Retinal pigment epithelial cell (primary cell): ENCODE measurements around the gene PCDH9.
A peak's percentile ranks its signal among the peaks of the same experiment; 100 is the strongest.

Experiments
- DNase-seq: peaks from one replicate; pipeline ENCODE4 v3.0.0-alpha.2; 2010; ENCODE audit warnings: low read depth
- H3K4me3 ChIP-seq: 2 replicates; pipeline ENCODE4 v1.5.1; 2011; ENCODE audit warnings: mild to moderate bottlenecking, low read length, control low read depth, moderate library complexity
- CTCF ChIP-seq: conservative IDR thresholded peaks from 2 replicates; pipeline ENCODE4 v1.5.1; 2011; ENCODE audit warnings: low read depth, low read length, control low read depth, inconsistent platforms

Gene PCDH9

GRCh38 chr13:67258482-67258881 is 28.3 kb upstream of the PCDH9 start:
- TF ChIP-seq CTCF = no peak
- no peak for DNase-seq
- no peak overlapping the region for H3K4me3 ChIP-seq

- DNase-seq = no peak
- TF ChIP-seq CTCF = no peak
These were observed 8.7 kb upstream of the PCDH9 start for GRCh38 chr13:67238861-67239260.

GRCh38 chr13:67238277-67238859 is 8.2 kb upstream of the PCDH9 start:
- no peak overlapping the region for H3K4me3 ChIP-seq
- no peak for DNase-seq
- peak; percentile 48 for TF ChIP-seq CTCF

More at GRCh38 chr13:67238861-67239260, 8.7 kb upstream of the PCDH9 start:
- no peak overlapping the region for H3K4me3 ChIP-seq

- H3K4me3 ChIP-seq = no peak overlapping the region
- TF ChIP-seq CTCF = no peak
- DNase-seq = no peak
These were observed 5.1 kb upstream of the PCDH9 start for GRCh38 chr13:67235265-67235664.

- no peak for DNase-seq
- H3K4me3 ChIP-seq = no peak overlapping the region
- TF ChIP-seq CTCF = no peak
These were observed 2.2 kb upstream of the PCDH9 start for GRCh38 chr13:67232384-67232783.

GRCh38 chr13:67231289-67232000 is 1.3 kb upstream of the PCDH9 start:
- peak overlapping the region; percentile 93 for H3K4me3 ChIP-seq
- TF ChIP-seq CTCF = no peak
- no peak for DNase-seq
